ENCODE results near the gene SRD5A1. TPM values are rescaled to one million over a fixed set of nuclear protein-coding genes. Genes with fewer than 3 reads are reported as not detected.

Gene SRD5A1
- total RNA-seq, 1 donor from 2014 or later: 8.0 TPM

DNA sequence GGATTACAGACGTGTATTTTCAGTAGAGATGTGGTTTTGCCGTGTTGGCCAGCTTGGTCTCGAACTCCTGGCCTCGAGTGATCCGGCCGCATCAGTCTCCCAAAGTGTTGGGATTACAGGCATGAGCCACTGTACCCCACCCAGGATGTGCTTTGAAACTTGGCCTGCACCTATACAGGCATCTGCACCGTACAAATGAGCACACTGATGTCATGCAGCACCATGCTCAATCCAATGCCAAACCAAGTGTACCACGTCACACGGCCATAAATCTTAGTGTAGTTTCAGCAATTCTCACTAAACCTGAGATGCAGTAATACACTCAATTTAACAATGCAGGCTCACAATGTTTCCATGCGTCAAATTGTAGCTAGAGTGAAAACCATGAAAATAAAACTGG, 6.7 kb upstream of the SRD5A1 start:
- intact Hi-C loops (cut with DNase I): no loop called here

DNA sequence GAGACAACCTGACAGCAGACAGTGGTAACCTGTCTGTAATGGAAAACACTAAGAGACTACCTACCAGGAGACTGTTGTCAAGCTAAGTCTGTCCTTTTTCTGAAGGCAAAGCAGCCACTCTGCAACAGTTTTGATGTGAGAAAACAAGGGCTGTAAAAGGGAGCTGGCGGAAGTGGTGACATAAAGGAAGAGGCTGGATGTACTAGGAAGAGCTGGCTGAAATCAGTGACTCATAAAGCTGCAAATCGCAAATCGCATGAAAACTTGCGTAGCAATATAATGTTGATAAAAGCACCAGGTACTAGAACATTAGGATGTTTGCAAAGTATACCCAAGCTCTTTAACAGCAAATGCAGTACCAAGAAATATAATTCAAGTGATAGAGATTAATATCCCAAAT, 1.8 kb upstream of the SRD5A1 start:
- Histone ChIP-seq H3K4me3 (peak overlapping the region; percentile 95), H3K27ac (no peak overlapping the region), H3K9me3 (no peaks in the 10 kb centered on the region), H3K36me3 (peaks cover 37% of the 10 kb centered on the region), H3K4me1 (peaks cover 24% of the 10 kb centered on the region), H3K27me3 (no peaks in the 10 kb centered on the region)
- intact Hi-C loops (cut with DNase I): loop anchor here (10.0 kb wide), 1 partner anchor 113 kb away; no protein-coding TSS in a partner anchor
- no peak for ATAC-seq
- no peak for DNase-seq
- TF ChIP-seq, protein P1, sequence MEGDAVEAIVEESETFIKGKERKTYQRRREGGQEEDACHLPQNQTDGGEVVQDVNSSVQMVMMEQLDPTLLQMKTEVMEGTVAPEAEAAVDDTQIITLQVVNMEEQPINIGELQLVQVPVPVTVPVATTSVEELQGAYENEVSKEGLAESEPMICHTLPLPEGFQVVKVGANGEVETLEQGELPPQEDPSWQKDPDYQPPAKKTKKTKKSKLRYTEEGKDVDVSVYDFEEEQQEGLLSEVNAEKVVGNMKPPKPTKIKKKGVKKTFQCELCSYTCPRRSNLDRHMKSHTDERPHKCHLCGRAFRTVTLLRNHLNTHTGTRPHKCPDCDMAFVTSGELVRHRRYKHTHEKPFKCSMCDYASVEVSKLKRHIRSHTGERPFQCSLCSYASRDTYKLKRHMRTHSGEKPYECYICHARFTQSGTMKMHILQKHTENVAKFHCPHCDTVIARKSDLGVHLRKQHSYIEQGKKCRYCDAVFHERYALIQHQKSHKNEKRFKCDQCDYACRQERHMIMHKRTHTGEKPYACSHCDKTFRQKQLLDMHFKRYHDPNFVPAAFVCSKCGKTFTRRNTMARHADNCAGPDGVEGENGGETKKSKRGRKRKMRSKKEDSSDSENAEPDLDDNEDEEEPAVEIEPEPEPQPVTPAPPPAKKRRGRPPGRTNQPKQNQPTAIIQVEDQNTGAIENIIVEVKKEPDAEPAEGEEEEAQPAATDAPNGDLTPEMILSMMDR (IDR thresholded peaks at IDR 0.05): no peak

More for the DNA sequence above, 6.7 kb upstream of the SRD5A1 start:
- TF ChIP-seq, protein P1 (IDR thresholded peaks at IDR 0.05): no peak
- H3K4me1 ChIP-seq: peaks cover 5% of the 10 kb centered on the region
- peaks cover 84% of the 10 kb centered on the region for H3K36me3 ChIP-seq
- no peaks in the 10 kb centered on the region for H3K27me3 ChIP-seq
- ATAC-seq: no peak
- H3K27ac ChIP-seq: no peak overlapping the region
- DNase-seq: no peak
- no peak overlapping the region for H3K4me3 ChIP-seq
- no peaks in the 10 kb centered on the region for H3K9me3 ChIP-seq

DNA sequence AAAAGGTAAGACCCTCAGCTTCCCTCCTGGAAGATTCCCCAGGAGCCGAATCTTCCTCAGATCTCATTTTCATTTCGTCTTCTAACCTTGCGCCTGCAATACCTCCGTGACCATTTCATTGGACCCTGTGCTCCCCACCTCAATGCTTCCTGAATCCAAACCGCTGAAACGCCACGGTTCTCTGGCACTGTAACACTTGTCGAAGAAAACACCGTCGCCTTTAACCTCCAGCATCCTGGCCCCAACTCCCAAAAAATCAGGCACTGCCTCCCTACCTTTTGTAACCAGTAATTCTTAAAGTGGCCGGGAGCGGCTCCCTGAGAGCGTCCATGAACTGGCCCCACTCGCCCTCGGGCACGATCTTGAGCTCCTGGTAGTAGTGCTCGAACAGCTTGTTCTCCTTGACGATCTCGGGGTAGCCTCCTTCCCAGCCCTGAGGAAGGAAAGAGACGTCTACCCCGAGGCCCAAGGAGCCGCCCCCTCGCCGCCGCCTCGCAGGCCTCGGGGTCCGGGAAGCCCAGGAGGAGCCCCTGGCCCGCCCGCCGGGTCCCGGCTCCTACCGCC, 834 bp upstream of the SRD5A1 start:
- no peaks in the 10 kb centered on the region for H3K9me3 ChIP-seq
- H3K27ac ChIP-seq: peak overlapping the region; percentile 96
- no peaks in the 10 kb centered on the region for H3K27me3 ChIP-seq
- TF ChIP-seq, protein P1 (IDR thresholded peaks at IDR 0.05): no peak
- peaks cover 37% of the 10 kb centered on the region for H3K36me3 ChIP-seq
- ATAC-seq: peak; percentile 30
- intact Hi-C loops (cut with DNase I): loop anchor here (10.0 kb wide), 1 partner anchor 112 kb away; no protein-coding TSS in a partner anchor
- peaks cover 24% of the 10 kb centered on the region for H3K4me1 ChIP-seq
- DNase-seq: no peak
- peak overlapping the region; percentile 95 for H3K4me3 ChIP-seq

DNA sequence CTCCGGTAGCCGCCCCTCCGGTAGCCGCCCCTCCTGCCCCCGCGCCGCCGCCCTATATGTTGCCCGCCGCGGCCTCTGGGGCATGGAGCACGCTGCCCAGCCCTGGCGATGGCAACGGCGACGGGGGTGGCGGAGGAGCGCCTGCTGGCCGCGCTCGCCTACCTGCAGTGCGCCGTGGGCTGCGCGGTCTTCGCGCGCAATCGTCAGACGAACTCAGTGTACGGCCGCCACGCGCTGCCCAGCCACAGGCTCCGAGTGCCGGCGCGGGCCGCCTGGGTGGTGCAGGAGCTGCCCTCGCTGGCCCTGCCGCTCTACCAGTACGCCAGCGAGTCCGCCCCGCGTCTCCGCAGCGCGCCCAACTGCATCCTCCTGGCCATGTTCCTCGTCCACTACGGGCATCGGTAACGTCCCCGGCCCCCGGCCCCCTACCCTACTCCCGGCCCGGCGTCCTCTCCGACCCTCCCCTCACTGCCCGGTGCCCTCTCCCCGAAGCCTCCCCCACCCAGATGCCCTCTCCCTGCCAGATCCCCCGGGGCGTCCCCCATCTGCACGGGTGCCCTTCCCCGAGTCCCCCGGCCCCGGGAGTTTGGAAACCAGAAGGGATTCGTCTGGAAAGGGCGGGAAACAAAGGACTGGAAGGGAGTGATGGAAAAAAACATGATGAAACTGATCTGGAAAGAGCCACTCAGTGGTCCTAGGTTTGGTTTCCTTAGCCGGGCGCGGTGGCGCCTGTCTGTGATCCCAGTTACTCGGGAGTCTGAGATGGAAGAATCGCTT, 417 bp downstream of the SRD5A1 start:
- DNase-seq (no peak), ATAC-seq (peak; percentile 73)
- peaks cover 24% of the 10 kb centered on the region for H3K4me1 ChIP-seq
- H3K9me3 ChIP-seq: no peaks in the 10 kb centered on the region
- H3K4me3 ChIP-seq: peak overlapping the region; percentile 95
- TF ChIP-seq, protein P1 (IDR thresholded peaks at IDR 0.05): peak; percentile 5
- peak overlapping the region; percentile 96 for H3K27ac ChIP-seq
- H3K36me3 ChIP-seq: peaks cover 29% of the 10 kb centered on the region
- no peaks in the 10 kb centered on the region for H3K27me3 ChIP-seq
- intact Hi-C loops (cut with DNase I): loop anchor here (10.0 kb wide), 1 partner anchor 111 kb away; no protein-coding TSS in a partner anchor

- TF ChIP-seq, protein P1 (IDR thresholded peaks at IDR 0.05): no peak
- no peak for DNase-seq
- H3K4me1 ChIP-seq: peaks cover 24% of the 10 kb centered on the region
- H3K4me3 ChIP-seq: peak overlapping the region; percentile 95
- no peaks in the 10 kb centered on the region for H3K9me3 ChIP-seq
- H3K27me3 ChIP-seq: no peaks in the 10 kb centered on the region
- no peak for ATAC-seq
- H3K36me3 ChIP-seq: peaks cover 23% of the 10 kb centered on the region
- intact Hi-C loops (cut with DNase I): loop anchor here (10.0 kb wide), 1 partner anchor 110 kb away; no protein-coding TSS in a partner anchor
- no peak overlapping the region for H3K27ac ChIP-seq
Measured at GRCh38 chr5:6634306-6634705, 1.1 kb downstream of the SRD5A1 start.
